Glomerular visceral epithelial cell (primary cell): ENCODE results near the gene KPNA5.
"Not testable (repeated sequence)": the region's sequence is repeated elsewhere in the genome, so short reads cannot be mapped to it uniquely, and the experiment has no call there.

Experiments
- DNase-seq: peaks from one replicate; pipeline ENCODE4 v3.0.0-alpha.2; 2016; ENCODE audit errors: extremely low spot score

Gene KPNA5

DNA sequence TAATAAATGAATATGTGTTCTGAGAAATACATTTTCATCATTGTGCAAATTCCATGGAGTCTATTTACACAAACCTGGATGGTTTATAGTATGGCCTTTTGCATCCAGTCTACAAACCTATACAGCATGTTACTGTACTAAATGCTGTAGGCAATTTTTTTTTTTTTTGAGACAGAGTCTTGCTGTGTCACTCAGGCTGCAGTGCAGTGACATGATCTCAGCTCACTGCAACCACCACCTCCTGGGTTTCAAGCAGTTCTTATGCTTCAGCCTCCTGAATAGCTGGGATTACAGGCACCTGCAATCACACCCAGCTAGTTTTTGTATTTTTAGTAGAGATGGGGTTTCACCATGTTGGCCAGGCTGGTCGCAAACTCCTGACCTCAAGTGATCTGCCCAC lies 22.9 kb downstream of the KPNA5 start:
- not testable (repeated sequence) for DNase-seq

DNA sequence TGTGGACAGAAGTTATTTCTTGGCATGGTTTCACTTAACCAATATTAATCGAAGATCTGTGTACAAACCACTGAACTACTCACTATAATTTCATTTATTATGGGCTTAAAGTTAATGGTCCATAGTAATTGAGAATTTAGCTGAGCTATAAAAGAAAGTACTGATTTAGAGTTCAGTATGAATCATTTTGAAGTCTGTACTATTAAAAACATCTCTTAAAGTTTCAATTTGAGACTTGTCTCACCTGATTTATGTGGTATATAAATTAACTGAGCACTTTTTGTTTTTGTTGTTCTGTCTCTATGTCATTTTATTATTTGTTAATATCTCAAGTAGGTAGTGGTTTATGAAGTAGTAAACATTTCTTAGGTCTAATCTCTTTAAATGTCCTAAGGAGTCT lies 24.9 kb downstream of the KPNA5 start:
- DNase-seq = no peak

DNA sequence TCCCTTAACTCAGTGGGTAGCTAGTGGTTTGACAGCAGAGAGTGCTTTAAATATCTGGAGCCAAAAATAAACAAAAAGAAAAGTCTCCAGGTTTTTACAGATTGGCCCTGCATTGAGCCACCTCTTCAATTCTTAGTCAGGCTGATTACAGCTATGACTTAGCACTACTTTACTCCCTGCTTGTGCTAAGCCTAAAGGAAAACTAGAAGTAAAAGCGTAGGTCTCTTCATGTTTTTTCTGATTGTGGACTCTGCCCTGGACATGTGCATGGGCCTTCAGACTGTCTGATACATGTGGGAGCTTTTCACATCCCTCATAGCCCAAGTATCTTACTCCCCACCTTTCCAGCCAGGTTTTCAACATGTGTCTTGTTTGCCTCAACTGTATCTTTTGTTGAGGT lies 33.3 kb downstream of the KPNA5 start:
- DNase-seq = no peak

DNA sequence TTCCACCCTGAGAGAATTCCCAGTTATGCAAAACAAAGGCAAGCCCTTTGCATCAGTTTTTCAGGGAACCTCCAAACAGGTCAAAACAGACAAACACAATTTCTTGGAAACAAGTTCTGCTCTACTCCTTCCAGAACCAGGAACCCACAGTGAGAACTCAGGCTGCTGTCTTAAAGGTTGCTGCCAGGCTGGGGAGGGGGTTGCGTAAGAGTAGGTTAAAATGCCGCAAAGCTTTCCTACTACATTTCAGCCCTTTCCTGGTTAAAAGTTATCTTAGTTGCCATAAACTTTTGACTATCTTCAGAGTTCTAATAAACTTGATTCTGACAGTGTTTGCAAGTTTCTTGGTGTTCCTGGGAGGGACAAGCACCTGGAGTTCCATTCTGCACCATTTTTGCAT lies 33.8 kb downstream of the KPNA5 start:
- no peak for DNase-seq

DNA sequence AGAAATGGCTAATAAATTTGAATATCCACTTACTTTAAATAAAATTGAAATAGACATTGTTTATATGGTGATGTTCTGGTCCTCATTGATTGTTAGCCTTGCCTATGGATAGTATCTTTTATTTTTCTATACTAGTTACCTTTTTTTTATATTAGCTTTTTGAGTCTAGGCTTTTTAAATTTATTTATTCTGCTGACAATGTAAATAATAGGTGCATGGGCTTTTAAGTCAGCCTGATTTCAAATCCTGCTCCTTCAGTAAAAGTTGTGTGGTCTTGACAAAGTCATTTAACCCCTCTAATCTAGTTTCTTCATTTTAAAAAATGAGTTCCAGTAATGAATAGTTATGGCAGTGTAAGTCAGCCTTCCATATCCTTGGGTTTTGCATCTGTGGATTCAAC lies 45.9 kb downstream of the KPNA5 start:
- DNase-seq = no peak

DNA sequence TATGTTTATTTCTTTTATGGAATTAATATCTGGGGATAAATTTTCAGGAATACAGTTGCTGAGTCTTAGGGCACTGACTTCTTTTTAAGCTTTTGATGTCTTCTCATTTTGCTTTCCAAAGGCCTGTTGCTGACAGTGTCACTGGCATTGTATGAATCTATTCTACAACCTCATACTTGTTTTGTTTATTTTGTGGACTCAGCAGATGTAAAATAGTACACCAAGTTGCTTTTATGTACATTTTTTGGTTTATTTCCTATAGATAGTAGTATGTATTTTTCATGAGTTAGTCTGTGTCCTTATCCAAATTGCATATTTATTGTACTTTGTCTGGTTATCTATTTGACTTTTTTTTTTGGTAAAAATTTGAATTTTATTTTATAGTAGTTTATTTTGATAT lies 49.5 kb downstream of the KPNA5 start:
- DNase-seq = no peak

DNA sequence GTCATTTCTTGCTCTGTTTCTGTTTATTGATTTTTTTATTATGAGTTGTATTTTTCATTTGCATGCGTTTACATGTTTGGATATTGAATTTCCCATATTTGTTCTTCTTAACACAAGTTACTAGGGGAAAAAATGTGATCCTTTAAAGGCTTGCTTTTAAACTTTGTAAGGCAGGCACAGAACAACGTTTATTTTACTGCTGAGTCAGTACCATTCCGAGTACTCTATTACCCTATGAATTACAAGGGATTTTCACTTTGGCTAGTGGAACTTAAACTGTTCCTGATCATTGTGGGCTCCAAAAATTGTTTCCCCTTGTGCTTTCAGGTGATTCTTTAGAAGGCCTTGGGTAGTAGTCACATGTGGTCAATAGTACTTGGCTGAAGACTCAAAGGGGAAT lies 56.0 kb downstream of the KPNA5 start:
- no peak for DNase-seq

DNA sequence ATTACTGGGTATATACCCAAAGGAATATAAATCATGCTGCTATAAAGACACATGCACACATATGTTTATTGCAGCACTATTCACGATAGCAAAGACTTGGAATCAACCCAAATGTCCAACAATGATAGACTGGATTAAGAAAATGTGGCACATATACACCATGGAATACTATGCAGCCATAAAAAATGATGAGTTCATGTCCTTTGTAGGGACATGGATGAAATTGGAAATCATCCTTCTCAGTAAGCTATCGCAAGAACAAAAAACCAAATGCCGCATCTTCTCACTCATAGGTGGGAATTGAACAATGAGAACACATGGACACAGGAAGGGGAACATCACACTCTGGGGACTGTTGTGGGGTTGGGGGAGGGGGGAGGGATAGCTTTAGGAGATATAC lies 59.5 kb downstream of the KPNA5 start:
- not testable (repeated sequence) for DNase-seq

DNA sequence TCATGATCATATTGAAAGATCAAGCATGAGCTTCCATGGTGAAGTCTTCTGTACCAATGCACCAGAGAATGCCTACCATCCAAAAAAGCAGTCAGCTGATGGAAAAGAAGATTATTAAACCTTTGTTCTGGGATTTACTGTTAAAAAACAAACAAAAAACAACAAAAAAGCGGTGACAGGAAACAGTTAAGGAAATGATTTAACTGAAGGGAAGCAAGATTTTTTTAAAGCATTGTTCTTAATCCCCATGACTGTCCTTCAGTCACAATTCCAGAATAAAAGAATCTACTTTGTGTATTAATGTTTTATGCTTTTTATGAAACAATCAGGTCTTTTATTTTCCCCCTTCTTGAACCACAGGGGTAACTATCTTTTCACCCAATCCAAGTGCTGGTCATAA lies 60.6 kb downstream of the KPNA5 start:
- no peak for DNase-seq

DNA sequence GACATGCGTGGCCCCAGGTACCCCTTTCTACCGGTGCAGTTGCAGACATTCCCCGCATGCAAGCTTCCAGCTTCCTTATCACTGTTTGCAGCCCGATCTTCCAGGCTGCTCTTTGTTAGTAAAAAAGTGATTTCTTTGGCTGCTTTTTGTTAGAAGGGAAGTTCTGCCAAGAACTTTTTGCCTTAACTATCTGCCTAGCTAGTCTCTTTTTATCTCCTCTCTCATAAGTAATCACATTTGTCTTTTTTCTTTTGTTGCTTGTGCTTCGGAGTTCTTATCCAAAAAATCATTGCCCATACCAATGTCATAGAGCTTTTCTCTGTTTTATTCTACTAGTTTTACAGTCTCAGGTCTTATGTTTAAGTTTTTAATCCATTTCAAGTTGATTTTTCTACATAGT lies 64.2 kb downstream of the KPNA5 start:
- DNase-seq = no peak

DNA sequence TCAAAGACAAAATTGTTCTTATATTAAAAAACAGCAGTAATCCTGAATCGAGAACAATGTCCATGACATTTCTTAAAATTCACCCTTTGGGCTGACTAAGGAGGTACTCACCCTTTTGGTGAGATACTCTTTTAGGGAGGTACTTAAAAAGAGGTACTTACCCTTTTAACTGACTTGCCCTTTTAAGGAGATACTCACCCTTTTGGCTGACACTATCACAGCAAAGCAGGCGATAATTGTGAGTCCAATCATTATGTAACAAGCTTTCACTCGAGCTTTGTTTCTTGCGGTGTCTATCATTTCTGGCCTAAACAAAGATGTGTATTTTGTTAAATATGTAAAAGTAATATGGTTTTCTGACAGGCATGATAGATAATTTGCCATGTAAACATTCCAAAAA lies 80.8 kb downstream of the KPNA5 start:
- DNase-seq = no peak

DNA sequence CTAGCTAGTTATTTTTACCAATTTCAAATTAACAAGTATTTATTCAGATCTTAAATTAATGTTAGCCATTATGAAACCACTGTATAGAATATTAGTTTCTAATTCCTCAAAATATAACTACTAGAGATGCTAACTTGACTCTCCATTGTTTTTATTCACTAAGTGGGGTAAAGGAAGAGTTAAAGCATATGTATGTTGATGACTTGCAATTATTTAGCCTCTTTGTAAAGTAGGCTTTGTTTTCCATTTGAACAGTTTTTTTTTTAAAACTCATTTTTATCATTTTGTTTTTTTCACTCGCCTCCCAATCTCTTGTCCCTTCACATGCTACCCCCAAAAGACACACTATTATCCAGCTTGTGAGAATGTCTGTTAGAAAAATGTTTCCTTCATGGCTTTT lies 81.2 kb downstream of the KPNA5 start:
- no peak for DNase-seq

DNA sequence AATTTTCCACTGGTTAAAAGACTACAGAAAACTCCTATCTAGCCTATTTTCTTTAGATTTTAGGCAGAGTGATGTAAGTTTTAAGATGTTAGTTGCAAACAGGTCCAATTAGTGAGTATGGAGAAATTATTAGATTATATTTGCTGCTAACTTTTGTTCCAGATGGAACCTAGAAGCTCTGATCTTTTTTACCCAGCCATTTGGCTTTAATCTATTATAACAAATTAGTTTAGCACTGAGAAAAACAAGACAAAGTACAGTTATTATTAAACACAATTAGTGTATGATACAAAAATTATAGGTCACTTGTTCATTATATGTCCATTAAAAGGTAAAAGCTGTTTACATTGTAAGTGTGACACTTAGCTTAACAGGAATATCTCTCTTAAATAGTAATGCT lies 82.0 kb downstream of the KPNA5 start:
- DNase-seq = no peak

DNA sequence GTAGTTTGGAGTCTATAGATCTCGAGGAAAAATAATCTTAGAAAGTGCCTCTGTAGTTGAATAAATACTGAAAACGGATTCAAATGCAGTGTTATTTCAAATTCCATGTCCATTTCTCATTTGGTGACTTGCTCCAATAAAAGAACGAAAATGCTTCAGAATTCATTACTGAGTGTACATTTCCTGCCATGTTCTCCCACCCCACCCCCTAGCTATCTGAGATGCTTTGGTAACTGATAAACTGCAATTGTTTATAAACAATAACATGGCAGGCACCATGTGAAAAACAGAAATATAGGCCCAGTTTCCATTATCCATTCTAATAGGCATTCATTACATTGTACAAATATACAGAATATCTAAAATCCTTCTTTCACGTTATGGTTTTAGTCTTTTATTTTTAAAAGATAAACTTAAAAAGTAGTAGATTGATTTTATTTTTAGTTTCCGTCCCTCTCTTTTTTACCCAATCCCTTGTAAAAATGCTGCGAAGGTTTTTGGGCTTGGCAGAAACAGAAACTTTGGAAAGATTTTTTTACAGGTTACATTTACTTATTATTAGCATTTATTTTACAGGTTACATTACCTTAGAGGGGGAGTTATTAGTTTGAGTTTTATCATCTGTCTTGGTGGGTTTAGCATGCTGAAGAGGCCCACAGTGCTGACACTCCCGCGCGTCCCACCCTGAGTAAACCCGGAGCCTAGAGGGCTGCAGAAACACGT lies 83.1 kb downstream of the KPNA5 start:
- DNase-seq = no peak

DNA sequence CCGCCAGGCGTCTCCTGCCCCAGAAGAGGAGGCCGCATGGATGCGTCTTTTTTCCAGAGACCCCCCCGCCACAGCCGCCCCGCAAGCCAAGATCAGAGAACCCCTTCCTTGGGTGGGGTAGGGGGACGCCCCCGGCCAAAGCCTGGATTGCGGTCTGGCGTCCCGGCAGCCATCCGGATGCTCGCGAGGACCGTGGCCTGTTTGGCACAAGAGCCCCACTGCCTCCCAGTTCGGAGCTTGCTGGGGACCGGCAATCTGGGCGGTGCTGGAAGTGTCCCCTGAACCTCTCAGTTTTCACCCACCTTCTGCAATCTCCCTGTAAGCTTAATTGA lies 83.6 kb downstream of the KPNA5 start:
- no peak for DNase-seq

DNA sequence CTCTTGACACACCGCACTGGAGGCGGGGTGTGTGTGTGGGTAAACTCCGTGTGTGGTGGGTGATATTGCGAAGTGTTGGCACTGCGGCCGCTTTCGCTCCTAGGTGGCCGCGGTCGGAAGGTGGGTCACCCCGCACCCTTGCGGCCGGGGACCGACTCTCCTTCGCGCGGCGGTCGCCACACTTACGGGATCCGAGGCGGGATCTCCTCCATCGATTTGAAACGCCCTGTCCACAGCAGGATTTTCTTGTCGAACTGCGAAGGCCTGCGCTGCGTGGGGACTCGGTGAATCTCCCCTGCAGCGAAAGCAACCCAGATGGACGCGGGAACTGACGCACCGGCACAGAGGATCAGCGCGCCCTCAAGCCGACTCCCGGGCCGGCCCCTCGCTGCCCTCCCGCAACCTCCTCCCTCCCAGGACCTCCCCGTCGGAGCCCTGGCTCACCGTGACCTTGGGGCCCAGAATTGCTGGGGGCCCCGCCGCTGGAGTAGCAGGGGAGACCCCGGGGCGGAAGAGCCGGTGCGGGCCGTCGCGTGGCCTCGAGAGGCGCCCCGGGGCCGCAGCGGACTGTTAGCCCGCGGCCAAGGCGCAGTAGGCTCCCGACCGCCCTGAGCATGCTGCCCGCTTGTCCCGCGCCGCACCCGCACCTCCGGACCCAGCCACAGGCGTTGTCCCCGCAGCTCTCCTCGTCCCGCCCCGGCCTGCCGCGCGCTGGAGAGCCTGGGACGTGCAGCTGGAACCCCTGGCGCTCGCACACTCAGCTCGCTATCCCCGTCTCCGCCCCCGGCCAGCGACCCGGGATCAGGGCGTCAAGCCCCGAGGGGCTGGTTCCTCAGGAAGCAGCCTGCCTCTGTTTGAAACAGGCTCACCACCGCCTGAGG lies 84.2 kb downstream of the KPNA5 start, which contains the start of gene FAM162B:
Gene FAM162B (minus strand): TSS at position 759 of the 881 bp plus-strand sequence. CDS start 143 bp downstream, at position 616.
- DNase-seq = peak; percentile 12

DNA sequence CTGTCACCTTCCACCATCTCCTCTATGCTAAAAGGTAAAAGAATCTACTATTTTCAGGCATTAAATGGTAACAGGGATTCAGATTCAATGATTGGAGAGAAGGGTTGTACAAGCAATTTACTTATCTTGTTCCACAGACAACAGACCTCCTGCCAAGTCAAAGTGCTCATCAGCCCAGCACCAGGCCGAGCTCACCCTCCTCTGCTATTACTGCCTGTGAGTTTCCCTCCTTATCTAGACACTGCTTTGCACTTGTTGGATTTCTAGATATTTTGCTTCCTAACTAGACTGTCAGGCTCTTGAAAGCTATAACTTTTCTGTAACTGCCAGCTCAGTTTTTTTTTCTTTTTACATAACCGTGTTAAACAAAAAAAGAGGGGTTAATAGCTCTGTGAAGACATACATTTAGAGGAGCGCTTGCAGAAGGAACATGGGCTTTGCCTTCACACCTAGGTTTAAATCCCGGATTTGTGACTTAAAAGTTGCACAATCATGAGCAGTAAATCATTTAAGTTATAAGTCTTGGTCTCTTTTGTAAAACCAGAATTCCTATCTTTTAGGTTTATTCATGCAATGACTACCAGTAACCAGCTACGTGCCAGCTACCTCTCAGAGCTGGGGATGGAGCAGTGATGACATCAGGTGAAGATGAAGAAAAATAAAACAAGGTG lies 85.6 kb downstream of the KPNA5 start:
- DNase-seq = no peak

DNA sequence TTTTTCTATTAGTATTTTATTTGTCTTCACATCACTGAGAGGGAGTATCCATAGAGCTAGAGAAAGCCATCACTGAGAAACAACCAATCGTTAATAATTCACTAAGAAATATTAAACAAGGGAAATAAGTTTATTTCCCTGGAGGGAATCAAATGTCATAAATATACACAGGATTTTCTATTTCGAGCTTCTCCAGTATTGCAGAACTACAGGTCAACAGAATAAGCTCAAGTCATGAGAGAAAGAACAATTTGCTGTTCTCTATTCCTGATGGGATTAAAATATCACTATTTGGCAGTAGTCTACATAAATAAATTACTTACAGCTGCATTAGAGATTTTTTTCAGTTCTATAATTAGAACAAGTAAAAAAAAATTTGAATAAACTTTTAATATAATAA lies 86.7 kb downstream of the KPNA5 start:
- DNase-seq = no peak

DNA sequence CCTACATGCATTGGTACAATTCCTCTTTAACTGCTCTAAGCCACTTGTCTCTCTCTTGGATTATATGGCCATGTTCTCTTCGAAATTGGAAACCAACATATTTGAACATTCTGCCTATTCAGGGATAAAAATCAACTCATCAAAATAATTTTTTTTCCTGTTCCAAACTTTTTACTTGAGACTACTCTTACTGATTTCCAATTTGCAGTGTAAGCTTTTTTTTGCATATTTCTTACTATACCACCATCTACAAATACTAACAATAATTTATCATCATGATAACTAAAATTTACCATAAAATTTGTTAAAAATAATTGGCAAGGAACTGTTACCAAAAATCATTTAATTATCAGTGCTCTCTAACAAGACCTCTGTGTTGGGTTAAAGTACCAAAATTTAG lies 91.4 kb downstream of the KPNA5 start:
- no peak for DNase-seq

DNA sequence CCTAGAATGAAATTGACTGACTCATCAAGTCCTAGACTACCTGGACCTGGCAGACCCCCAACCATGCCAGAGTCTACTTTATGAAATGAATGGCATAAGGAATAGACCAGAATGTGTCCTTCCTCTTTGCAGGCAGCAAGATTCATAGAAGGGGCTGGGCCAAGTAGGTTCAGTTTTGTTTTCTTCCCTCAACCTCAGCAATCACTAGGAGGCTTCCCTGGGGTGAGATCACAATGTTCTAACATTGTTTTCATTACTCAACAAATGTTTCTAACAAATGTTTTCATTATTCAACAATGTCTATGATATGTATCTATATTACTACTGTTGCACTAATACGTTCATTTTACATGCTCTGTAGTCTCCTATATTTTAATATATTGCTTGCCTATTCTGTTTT lies 92.9 kb downstream of the KPNA5 start:
- no peak for DNase-seq

DNA sequence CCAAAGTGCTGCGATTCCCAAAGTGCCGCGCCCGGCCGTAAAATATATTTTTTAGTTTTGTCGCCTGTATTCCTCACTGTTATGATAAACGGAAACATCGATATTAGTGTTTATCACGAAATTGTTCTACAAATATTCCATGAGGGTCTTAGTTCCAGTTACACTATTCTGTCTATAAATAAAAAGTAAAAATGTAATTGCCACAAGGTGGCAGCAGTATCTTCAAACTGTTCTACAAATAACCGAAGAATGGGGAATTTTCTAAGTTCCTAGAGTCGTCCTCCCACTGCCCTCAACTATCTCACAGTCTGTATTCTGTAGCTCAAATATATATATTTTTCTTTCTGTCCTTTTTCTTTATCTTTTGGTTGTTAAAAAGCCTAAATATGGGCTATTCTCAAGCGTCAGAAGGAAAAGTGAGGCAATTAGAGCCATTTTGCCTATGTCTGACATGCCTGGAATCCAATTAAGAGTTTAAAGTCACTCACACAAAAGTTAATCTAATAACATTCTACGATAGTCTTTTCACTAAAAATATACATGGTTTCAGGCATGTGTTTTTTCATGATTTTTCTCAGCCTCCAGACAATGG lies 98.7 kb downstream of the KPNA5 start:
- peak; percentile 38 for DNase-seq

DNA sequence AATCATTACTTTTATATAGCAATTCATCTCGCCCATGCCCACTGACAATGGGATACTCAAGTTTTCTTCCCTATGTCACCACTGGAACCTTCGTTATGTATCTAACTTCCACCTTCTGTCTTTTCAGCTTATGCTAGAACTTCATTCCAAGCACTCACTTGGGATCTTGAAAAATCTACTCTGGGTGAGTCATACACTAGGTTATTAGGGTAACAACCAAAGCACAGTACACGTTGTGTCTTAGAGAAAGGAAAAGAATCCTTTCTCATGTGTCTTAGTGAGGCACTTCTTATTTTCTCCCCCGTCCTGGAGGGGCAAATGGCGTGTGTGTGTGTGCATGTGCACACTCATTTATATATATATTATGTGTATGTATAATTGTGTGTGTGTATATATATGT lies 102.8 kb downstream of the KPNA5 start:
- DNase-seq = no peak
